Right ventricle myocardium inferior (tissue), 1 donor: Measurements from ENCODE around the gene UBAC2. TPM values are rescaled to one million over a fixed set of nuclear protein-coding genes. Genes with fewer than 3 reads are reported as not detected.
"Not testable (repeated sequence)": the region's sequence is repeated elsewhere in the genome, so short reads cannot be mapped to it uniquely, and the experiment has no call there.

Experiments
- ATAC-seq: fragments of 200-7000 bp; cut with Tn5 transposase; one replicate; pipeline ENCODE4 v1.9.1; 2020; ENCODE audit warnings: mild to moderate bottlenecking, moderate library complexity
- DNase-seq: peaks from one replicate; pipeline ENCODE4 v3.0.0; 2021; ENCODE audit errors: missing footprints
- intact Hi-C: fragments of 100-400 bp; cut with DNase I; formaldehyde crosslinking; loops from one replicate; pipeline ENCODE4 v1.11.0; 2022
- total RNA-seq: library from RNA; stranded (reverse); fragmentation: NEBNext Ultra II Directional; extraction: Animal tissue kit (Norgen Biotek cat#: 25700); gene quantifications from one replicate; pipeline ENCODE4 v1.2.1, GENCODE V29; 2021
- donor health status: DM: no; HTN: yes; CAD: no; lungs with severe emphysema.

Gene UBAC2
- total RNA-seq, 1 donor from 2014 or later: 39.1 TPM

DNA sequence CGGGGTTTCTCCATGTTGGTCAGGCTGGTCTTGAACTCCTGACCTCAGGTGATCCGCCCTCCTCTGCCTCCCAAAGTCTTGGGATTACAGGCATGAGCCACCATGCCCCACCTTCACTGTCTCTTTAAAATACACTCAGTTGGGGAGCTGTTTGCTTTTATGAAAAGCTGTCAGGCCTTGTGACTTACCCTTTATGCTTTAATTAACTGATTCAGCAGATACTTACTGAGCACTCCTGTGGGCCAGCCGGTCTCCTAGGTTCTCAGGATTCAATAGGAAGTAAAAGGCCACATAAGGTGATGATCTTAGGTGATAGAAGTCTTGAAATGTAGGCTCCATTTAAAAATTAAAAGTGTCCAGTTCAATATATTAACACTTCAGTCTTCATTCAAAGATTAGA lies 7.5 kb downstream of the UBAC2 start:
- intact Hi-C loops: no loop called here
- DNase-seq (no peak), ATAC-seq (no peak)

DNA sequence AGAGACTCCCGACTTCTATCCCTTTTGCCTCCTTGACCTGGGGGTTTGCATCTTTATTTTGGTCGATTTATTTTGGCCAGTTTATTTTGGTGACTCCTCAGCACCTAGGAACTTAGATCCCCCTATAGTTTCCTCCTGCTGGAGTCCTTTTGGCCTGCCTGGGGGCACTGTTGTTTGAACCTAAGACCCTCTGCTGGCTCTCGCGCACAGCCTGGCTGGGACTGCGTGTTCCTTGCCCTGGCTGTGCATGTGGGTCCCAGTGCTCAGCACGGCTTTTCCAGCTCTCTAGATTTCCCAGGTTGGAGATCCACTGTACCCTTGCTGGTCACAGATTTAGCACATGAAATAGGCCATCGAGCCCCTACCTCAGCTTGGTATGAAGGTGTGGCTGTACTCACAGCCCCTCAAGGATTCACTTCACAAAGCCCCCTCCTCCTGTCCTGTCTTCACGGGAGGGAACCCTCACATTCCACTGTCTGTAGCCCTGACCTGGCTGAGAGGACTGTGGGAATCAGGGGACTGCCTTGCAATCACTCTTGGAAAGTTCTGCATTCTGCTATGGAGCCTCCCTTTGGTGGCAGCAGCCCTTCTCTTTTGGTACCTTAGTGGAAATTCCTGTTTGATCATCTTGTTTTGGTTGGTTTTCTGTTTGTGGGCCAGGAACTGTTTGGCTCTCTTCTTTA lies 8.3 kb downstream of the UBAC2 start:
- DNase-seq: no peak
- ATAC-seq: no peak
- intact Hi-C loops: no loop called here

DNA sequence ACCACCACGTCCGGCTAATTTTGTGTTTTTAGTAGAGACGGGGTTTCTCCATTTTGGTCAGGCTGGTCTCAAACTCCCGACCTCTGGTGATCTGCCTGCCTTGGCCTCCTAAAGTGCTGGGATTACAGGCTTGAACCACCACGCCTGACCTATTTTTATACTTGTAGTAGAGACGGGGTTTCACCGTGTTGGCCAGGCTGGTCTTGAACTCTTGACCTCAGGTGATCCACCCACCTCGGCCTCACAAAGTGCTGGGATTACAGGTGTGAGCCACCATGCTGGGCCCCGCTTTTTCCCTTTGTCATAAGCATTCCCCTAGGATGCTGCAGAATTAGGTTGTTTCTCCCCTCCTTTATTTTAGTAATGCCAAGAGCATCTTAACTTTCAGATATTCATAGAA lies 10.0 kb downstream of the UBAC2 start:
- DNase-seq, ATAC-seq: not testable (repeated sequence)

DNA sequence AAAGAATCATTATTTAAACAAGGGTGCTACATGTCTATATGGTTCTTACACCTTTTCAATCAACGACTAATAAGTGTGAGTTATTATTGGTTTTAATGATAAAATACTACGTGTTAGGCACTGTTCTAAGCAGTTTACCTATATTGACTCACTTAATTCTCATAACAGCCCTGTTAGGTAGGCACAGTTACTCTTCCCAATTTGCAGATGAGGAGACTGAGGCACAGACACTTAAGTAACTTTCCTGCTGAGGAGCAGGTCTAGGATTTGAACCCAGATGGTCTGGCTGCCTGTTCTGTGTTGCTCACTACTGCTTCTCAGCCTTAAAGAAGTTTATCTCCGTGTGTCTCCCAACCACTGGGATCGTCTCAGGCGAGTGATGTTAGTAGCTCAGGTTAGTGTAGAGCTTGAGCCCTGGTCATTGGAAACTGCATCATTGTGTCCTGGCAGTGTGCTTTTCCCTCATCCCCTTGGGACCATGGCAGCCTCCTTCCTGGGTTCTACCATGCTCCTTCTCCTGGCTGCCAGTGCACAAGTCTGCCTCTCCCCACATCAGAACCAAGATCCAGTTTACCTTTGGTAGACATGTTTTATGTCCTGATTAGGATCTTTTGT lies 10.9 kb downstream of the UBAC2 start:
- ATAC-seq (no peak), DNase-seq (no peak)
- intact Hi-C loops: no loop called here

More for the DNA sequence above, 10.0 kb downstream of the UBAC2 start:
- intact Hi-C loops: not testable (repeated sequence)

DNA sequence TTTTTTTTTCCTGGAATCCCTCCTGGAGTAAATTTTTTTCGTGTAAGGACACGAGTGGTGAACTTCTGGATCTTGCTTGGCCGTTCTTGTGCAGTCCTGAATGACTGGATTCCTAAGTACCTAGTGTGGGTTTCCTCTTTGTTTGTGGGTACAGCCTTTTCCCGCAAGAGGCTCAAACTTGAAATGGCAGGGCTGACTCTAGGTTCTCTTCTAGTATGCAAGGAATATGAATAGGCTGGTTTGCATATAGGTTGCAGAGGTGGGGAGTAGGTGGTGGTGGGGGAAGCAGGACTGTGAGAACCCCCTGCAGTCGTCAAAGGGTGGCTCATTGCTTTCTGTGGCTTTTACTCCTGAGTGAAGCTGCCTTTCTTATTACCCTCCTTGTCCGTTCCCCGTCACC lies 13.6 kb downstream of the UBAC2 start:
- no peak for DNase-seq
- ATAC-seq: no peak
- intact Hi-C loops: no loop called here

DNA sequence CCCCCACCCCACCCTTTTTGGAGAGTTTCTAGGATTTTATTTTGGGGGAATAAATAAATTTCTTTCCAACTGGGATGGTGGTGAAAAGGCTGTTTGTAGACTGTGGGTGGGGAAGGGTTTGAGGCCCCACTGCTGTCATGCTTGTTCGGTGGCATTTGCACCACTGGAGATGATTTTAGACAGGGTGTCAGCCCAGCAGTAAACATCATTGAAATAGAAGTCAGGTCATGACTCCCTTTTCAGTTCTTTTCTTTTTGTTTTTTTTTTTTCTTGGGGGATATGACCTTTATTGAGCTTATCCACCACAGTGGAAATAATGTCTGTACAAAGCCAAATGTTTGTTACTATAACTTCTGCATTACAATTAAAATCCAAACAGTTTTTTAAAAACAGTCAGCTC lies 14.1 kb downstream of the UBAC2 start:
- ATAC-seq: no peak
- intact Hi-C loops: no loop called here

DNA sequence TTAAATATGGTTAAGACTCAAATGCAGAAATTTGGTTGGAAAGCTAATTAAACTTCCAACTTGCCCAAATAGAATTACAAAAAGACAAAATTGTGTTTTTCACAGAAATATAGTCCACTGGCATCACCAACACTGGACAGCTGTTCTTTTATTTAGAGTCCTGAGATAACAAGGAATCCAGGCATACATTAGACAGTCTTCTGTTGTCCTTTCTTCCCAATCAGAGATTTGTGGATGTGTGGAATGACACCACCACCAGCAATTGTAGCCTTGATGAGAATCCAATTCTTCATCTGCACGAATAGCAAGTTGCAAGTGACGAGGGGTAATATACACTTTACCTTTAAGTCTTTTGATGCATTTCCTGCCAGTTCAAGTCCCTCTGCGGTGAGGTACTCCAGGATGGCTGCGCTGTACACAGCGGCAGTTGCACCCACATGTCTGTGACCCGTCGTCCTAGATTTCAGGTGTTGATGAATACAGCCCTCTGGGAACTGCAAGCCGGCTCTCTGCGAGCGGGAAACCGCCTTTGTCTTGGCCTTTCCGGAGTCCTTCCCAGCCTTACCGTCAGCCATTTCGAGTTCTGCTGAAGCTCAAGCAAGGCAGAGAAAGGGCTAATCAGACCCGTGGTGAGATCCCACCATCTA lies 14.7 kb downstream of the UBAC2 start:
- ATAC-seq: no peak
- DNase-seq: no peak
- intact Hi-C loops: no loop called here

More for the DNA sequence above, 14.1 kb downstream of the UBAC2 start:
- DNase-seq: no peak

DNA sequence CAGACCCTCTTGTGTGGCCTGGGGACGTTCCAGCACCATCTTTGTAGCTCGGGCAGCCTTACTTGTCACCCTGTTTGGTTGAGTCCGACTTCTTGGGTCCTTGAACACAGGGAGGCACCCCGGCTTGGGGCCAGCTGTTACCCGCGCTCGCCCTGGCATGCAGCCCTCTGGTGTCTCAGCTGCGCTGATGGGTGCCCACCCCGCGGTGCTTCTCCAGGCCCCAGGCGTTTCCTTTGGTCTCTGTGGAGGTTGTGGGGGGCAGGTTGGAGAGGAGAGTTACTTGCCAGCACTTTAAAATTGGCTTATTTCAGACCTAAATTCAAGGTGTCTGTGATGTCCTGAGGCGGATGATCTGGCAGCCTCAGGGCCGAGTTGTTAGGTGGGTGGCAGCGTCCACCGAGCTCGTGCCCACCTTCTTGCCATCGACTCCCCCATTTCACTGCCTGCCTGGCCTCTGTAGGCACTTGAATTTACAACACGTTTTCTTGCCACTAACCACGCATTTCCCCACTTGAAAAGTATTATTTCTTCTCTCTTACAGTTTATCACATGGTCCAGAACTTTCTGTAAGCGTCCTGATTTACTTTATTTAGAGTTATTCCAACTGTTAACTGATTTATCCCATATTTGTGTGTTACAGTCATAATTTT lies 16.9 kb downstream of the UBAC2 start:
- intact Hi-C loops: no loop called here
- no peak for ATAC-seq
- no peak for DNase-seq

DNA sequence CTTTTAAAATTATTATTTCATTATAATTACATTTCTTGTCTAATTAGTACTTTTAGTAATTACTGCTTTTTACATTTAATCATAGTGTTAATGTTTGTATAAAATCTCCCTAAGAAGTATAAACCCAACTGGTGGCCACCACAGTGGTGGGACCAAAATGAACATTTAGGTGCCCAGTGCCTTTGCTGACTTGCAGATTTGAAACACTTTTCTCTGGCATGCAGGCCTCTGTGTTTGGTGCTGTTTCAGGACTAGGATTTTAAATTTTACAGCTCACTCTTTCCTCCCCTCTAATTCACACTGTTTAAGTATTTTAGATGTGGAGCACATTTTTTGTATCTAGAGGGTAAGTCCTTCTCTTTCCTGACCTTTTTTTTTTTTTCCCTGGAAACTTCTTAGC lies 17.5 kb downstream of the UBAC2 start:
- intact Hi-C loops: no loop called here
- ATAC-seq: peak; percentile 23
- no peak for DNase-seq

DNA sequence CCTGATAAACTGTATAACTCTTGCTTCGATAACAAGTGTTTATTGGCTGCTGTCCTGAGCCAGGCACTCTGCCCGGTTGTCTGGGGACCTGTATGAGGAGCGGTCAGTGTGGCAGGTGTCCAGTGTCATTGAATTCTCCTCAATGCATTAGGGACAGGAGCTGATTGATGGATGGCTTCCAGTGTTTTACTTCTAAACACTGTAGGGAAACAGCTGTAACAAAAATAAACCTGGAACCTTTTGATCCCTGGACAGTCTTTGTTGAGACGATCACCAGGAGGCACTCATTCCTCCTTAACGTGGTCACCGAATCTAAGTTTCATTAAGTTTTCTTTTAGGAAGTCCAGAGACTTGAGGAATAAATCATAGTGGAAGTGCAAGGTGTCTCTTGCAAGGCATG lies 17.9 kb downstream of the UBAC2 start:
- intact Hi-C loops: no loop called here
- ATAC-seq: peak; percentile 83
- peak; percentile 77 for DNase-seq

DNA sequence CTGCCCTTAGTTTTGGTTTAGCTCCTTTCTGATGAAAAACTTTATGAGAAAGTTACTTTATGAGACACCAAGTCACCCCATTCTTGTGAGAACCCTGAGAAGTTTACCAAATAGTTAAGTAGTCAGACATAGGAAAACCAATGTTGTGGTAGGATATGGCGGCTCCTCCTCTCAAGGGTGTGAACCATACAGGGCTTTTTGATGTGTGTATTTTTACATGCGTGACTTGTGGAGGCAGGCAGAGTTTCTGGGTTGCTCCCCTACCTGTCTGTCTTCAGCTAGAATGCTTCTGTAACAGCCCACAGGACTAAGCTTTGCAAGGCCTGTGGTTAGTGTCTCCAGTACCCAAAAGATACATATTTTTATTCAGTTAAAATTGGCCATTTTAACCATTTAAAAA lies 18.3 kb downstream of the UBAC2 start:
- ATAC-seq (no peak), DNase-seq (no peak)
- intact Hi-C loops: no loop called here

DNA sequence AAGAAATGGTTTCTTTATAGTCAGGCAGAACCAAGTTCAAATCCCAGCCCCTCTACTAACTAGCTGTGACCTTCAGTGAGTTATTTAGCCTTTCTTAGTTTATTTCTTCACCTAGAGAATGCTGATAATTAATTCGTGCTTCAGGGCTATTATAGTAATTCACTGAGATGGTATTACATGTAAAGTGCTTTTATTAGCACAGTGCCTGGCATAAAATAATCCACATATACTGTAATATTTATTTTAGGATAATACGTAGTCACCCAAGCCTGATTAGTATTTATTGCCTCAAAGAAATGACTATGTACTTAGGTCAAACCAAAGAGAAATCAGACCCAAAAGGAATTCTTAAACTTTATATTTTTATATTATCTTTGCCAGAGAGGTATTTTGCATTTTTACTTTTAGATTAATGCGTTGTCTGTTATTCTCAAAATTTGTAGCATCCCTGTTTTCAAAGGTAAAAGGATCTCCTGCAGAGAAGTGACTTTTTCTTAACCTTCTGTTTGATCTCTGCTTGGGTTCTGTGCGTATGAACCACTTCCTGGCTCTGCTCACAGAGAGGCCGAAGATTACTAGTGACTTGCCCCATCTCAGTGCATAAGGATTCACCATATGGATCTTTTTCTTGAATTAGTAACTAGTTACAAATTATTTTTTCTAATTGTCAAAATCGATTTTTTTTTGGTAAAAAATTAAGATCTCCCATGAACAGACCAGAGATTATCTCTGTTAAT lies 19.7 kb downstream of the UBAC2 start:
- intact Hi-C loops: no loop called here
- no peak for DNase-seq
- no peak for ATAC-seq

DNA sequence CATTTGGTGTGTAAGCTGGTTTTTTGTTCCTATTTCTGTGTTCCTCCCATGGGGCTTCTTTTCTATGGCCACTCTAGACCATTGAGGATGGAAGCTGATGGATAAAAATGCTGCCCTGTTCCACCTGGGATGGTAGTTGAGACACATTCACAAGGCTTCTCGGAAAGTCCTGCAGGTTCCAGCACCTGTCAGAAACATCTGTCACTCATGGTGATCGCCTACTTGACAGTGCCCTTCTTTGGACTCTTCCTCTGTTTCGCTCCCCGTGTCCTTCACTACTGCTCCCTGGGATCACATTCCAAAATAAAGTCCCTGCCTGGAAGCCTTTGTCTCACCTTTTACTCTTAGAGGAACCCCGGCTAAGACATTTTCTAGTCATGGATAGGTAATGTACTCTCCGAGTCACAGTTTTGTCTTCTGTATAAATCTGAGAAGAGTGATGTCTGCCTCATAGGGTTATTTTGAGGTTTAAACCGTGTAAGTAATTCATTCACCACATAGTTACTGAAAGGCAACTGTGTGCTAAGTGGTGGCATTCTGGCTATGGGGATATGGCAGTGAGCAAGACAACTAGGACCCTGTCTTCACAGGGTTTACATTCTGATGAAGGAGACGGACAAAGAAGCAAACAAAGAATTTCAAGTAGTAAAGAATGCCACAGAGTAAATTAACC lies 21.0 kb downstream of the UBAC2 start:
- intact Hi-C loops: no loop called here
- ATAC-seq: no peak
- no peak for DNase-seq

DNA sequence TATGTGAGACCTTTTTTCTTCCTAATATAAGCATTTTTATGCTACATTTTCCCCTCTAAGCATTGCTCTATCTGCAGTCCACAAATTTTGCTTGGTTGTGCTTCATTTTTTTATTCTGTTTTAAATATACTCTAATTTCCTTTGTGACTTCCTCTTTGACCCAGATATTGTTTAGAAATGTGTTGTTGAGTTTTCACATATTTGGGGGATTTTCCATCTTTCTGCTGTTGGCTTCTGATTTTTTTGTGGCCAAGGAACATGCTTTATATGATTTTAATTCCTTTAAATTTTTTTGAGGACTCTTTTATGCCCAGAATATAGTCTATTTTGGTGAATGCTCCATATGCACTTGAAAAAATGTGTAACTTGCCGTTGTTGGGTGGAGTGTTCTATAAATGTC lies 22.9 kb downstream of the UBAC2 start:
- no peak for DNase-seq
- intact Hi-C loops: no loop called here
- no peak for ATAC-seq

DNA sequence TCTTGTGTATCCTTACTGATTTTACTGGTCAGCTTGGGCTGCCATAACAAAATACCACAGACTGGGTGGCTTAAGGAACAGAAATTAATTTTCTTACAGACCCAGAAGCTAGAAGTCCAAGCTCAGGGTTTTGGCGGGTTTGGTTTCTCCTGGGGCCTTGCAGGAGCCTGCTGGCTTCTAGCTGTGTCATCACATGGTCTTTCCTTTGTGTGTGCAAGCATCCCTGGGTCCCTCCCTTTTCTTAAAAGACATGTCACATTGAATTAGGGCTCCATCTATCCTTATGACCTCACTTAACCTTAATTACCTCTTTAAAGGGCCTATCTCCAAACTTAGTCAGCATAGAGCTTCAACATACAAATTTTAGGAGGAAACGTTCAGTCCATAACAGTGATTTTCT lies 23.4 kb downstream of the UBAC2 start:
- intact Hi-C loops: no loop called here
- ATAC-seq (no peak), DNase-seq (no peak)

DNA sequence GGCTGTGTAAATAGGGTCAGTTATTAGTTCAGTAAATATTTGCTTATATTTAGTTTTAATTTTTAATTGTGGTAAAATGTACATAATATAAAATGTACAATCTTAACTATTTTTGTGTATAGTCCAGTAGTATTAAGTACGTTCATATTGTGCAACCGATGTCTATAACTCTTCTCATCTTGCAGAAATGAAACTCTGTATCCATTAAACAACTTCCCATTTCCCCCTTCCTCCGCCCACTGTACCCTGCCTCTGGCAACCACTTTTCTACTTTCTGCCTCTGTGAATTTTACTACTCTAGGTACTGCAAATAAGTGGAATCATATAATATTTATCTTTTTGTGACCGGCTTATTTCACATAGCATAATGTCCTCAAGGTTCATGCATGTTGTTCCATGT lies 24.4 kb downstream of the UBAC2 start:
- ATAC-seq: no peak
- DNase-seq: no peak
- intact Hi-C loops: no loop called here

DNA sequence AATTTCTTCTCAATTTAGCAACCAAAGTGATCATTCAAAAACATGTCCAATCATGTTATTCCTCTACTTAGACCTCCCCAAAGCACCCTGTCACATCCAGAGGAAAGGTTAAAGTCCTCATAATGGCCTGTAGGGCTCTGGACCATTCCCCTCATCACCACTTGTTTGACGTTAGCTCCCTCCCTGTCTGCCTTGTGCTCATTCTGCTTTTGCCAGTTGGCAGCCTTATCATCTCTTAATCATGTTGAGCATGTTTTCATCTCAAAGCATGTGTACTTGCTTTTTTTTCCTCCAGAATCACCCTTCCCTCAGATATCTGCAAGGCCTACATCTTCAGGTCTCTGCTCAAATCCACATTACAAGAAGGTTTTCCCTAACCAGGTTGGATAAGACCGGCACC lies 25.9 kb downstream of the UBAC2 start:
- ATAC-seq (no peak), DNase-seq (no peak)
- intact Hi-C loops: no loop called here

DNA sequence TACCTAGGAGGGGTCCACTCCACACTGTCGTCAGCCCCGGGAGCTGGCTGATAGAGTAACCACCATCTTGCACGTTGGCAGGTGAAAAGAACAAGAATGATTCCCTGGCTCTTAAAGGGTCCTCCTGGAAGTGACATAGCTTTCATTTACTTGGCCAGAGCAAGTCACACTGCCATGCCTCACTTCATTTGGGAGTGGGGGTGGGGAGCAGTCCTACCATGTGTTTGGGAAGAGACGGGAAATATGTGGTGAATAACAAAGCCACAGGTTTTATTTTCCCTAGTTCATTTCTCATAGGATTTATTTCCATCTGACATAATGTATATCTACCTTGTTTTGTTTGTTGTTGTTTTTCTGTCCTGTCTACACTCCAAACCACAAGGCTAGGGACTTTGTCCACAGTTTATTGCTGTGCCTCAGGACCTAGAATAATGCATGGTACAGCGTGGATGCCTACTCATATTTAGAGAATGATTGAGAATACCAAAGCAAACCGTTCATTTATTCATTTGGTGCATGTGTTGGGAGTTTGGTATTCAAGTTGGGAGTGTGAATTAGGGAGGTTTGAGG lies 26.8 kb downstream of the UBAC2 start:
- intact Hi-C loops: no loop called here
- ATAC-seq (no peak), DNase-seq (no peak)
